K562 (cell line): ENCODE results near the gene CNTNAP4. TPM values are rescaled to one million over a fixed set of nuclear protein-coding genes. Genes with fewer than 3 reads are reported as not detected.

ENCODE experiments used
- ATAC-seq: fragments of 200-7000 bp; cut with Tn5 transposase; 3 replicates; pipeline ENCODE4 v1.9.1; 2020; ENCODE audit warnings: moderate library complexity
- BruUV-seq: library from RNA; stranded (reverse); fragments of 400-500 nt; replicated peaks from 2 replicates; lab custom pipeline; 2021; lab: Mats Ljungman, UMichigan
- CTCF ChIA-PET: fragments of 300-600 bp; formaldehyde crosslinking; extraction: SDS; loops from one replicate; lab custom pipeline; 2021; ENCODE audit warnings: low intra/inter-chr PET ratio; lab: Yijun Ruan, JAX
- POLR2A ChIA-PET: fragments of 300-600, 350-650 bp; sonication (Branson Sonifier 250); formaldehyde crosslinking; extraction: SDS; loops from one replicate; lab custom pipeline; 2021; ENCODE audit warnings: antibody characterized with exemption, inconsistent platforms; lab: Yijun Ruan, JAX
- DNase-seq, 4 experiments: peaks; one replicate each; pipeline versions ENCODE4 v3.0.0 to v3.0.0-alpha.2; 2011 to 2018; ENCODE audit warnings: low spot score in 3 of 4, mixed read lengths in 3 of 4; ENCODE audit errors: extremely low read depth in 1 of 4
- FAIRE-seq: peaks from 2 replicates; lab custom pipeline; 2011; peaks lifted over from hg19 to GRCh38; lab: Jason Lieb, UNC
- H2AFZ ChIP-seq: 2 replicates; pipeline ENCODE4 v1.6.0; 2011; ENCODE audit warnings: low read depth, low read length, control low read depth, inconsistent platforms
- H3K27ac ChIP-seq: fragments of 200-600 bp; 3 replicates; pipeline ENCODE4 v1.8.0; 2011; ENCODE audit warnings: low read depth, mild to moderate bottlenecking, control low read depth, inconsistent platforms, low read length, moderate library complexity, mixed read lengths; ENCODE audit errors: extremely low read depth
- H3K27me3 ChIP-seq, 2 experiments: fragments of 300-600 bp in 1 of 2; 2 replicates in 1 of 2; 3 replicates in 1 of 2; pipeline versions ENCODE4 v1.6.0 to v1.8.0; 2011; ENCODE audit warnings: inconsistent platforms in 2 of 2, low read length in 2 of 2, mild to moderate bottlenecking in 1 of 2, mixed read lengths in 1 of 2, moderate library complexity in 1 of 2; ENCODE audit not compliant: control insufficient read depth in 2 of 2, insufficient read depth in 2 of 2
- H3K36me3 ChIP-seq: fragments of 300-600 bp; 3 replicates; pipeline ENCODE4 v1.8.0; 2011; ENCODE audit warnings: mild to moderate bottlenecking, low read length, inconsistent platforms; ENCODE audit not compliant: control insufficient read depth, insufficient read depth
- H3K4me1 ChIP-seq, 2 experiments: fragments of 200-600 bp in 1 of 2; replicated peaks in 1 of 2; 2 replicates in 1 of 2; 3 replicates in 1 of 2; pipeline versions ENCODE4 v1.5.1 to v1.8.0; 2011; ENCODE audit warnings: inconsistent platforms in 2 of 2, low read length in 2 of 2, mild to moderate bottlenecking in 1 of 2, mixed read lengths in 1 of 2, moderate library complexity in 1 of 2; ENCODE audit not compliant: control insufficient read depth in 2 of 2, insufficient read depth in 2 of 2
- H3K4me2 ChIP-seq: 2 replicates; pipeline ENCODE4 v1.6.1; 2011; ENCODE audit warnings: low read length, control low read depth, inconsistent platforms, mixed read lengths; ENCODE audit not compliant: insufficient read depth
- H3K4me3 ChIP-seq: fragments of 200-600 bp; sonication (generic), shearing (Covaris generic); 2 replicates; pipeline ENCODE4 v1.5.1; 2016; ENCODE audit warnings: control low read depth, inconsistent platforms
- H3K79me2 ChIP-seq: fragments of 200-600 bp; 3 replicates; pipeline ENCODE4 v1.8.0; 2011; ENCODE audit warnings: low read length, inconsistent platforms; ENCODE audit not compliant: control insufficient read depth, insufficient read depth
- H3K9ac ChIP-seq, 2 experiments: 2 replicates each; pipeline versions ENCODE4 v1.6.0 to v1.6.1; 2011; ENCODE audit warnings: low read depth in 2 of 2, low read length in 2 of 2, control low read depth in 1 of 2, inconsistent platforms in 1 of 2, mild to moderate bottlenecking in 1 of 2, mixed read lengths in 1 of 2; ENCODE audit not compliant: insufficient read depth in 1 of 2
- H3K9me1 ChIP-seq: one replicate; pipeline ENCODE4 v1.6.0; 2011; ENCODE audit warnings: inconsistent platforms, mild to moderate bottlenecking, low read length, moderate library complexity; ENCODE audit not compliant: control insufficient read depth, insufficient read depth
- H3K9me3 ChIP-seq: replicated peaks from 2 replicates; pipeline ENCODE4 v1.5.1; 2011; ENCODE audit warnings: low read depth, low read length, inconsistent platforms; ENCODE audit not compliant: control insufficient read depth, insufficient read depth
- H4K20me1 ChIP-seq: replicated peaks from 2 replicates; pipeline ENCODE4 v1.6.1; 2011; ENCODE audit warnings: low read length, inconsistent platforms, mixed read lengths; ENCODE audit not compliant: control insufficient read depth, insufficient read depth
- AFF1 ChIP-seq, 2 experiments: fragments of 450-650 bp; IDR thresholded peaks; 2 replicates each; pipeline ENCODE4 v1.6.1; 2018; ENCODE audit warnings: mild to moderate bottlenecking in 2 of 2, low read depth in 1 of 2; ENCODE audit not compliant: partially characterized antibody in 2 of 2
- CEBPG ChIP-seq, 3 experiments: fragments of 200-800 bp in 1 of 3; sonication (Bioruptor generic) in 1 of 3; sonication (generic) in 1 of 3; formaldehyde crosslinking in 1 of 3; IDR thresholded peaks in 2 of 3; conservative IDR thresholded peaks in 1 of 3; 2 replicates each; pipeline versions ENCODE4 v1.6.1 to v1.8.0; 2016 to 2022; ENCODE audit warnings: missing compliant biosample characterization in 2 of 3, missing genetic modification characterization in 2 of 3, mild to moderate bottlenecking in 1 of 3, missing genetic modification reagents in 1 of 3
- FOXA1 ChIP-seq: fragments of 450-650 bp; IDR thresholded peaks from 2 replicates; pipeline ENCODE4 v1.6.1; 2016; ENCODE audit warnings: mild to moderate bottlenecking, borderline replicate concordance
- IRF9 ChIP-seq: fragments of 450-650 bp; IDR thresholded peaks from 2 replicates; pipeline ENCODE4 v1.6.1; 2016; ENCODE audit warnings: missing biosample characterization, missing genetic modification characterization
- RAD21 ChIP-seq, 2 experiments: fragments of 250-450 bp in 1 of 2; fragments of 450-650 bp in 1 of 2; sonication (Bioruptor Pico) in 1 of 2; formaldehyde crosslinking in 1 of 2; IDR thresholded peaks in 1 of 2; conservative IDR thresholded peaks in 1 of 2; 2 replicates each; pipeline versions ENCODE4 v1.4.0 to v1.8.0; 2020 to 2022; ENCODE audit warnings: mild to moderate bottlenecking in 2 of 2, moderate library complexity in 1 of 2
- SMARCB1 ChIP-seq: IDR thresholded peaks from 2 replicates; pipeline ENCODE4 v1.6.1; 2011; ENCODE audit warnings: improper control_type of control experiment, low read depth; ENCODE audit not compliant: insufficient read length
- XRCC3 ChIP-seq: fragments of 450-650 bp; IDR thresholded peaks from 2 replicates; pipeline ENCODE4 v1.6.1; 2017; ENCODE audit warnings: mild to moderate bottlenecking, moderate library complexity
- in situ Hi-C: fragments of 300-500 bp; cut with MboI; formaldehyde crosslinking; loops from 4 replicates; pipeline ENCODE4 v1.15.0; 2018; ENCODE audit warnings: inconsistent platforms, mixed read lengths
- intact Hi-C: fragments of 100-400 bp; cut with micrococcal nuclease; formaldehyde crosslinking; loops from 2 replicates; pipeline ENCODE4 v1.14.2; 2022
- polyA plus RNA-seq, 8 experiments: library from polyadenylated mRNA; depleted of rRNA in 4 of 8; stranded (reverse) in 5 of 8; unstranded in 3 of 8; fragments of >200 nt; fragmentation: Nextera tagmentation in 2 of 8; fragmentation: Illumina TruSeq in 1 of 8; extraction: Ambion mirVana in 2 of 8; extraction: Trizol in 1 of 8; gene quantifications; 2 replicates each; pipeline versions ENCODE4 v1.2.1 to v1.2.3, GENCODE V29; 2011 to 2014; ENCODE audit warnings: inconsistent platforms in 1 of 8, missing spikeins in 1 of 8
- total RNA-seq, 7 experiments: library from RNA; depleted of rRNA in 6 of 7; stranded (reverse); fragments of >200 nt in 6 of 7; fragmentation: Illumina TruSeq in 2 of 7; extraction: Trizol in 2 of 7; gene quantifications; 2 replicates each; pipeline versions ENCODE4 v1.2.1 to v1.2.3, GENCODE V29; 2011 to 2021; ENCODE audit warnings: low replicate concordance in 1 of 7
- TF ChIP-seq, protein P1 (sequence below): sonication (generic); formaldehyde crosslinking; IDR thresholded peaks from 2 replicates; pipeline ENCODE4 v1.8.0; 2022; ENCODE audit warnings: missing genetic modification reagents, mild to moderate bottlenecking, borderline replicate concordance
- TF ChIP-seq, protein P2 (sequence below), 3 experiments: IDR thresholded peaks in 2 of 3; conservative IDR thresholded peaks in 1 of 3; 2 replicates each; pipeline ENCODE4 v1.5.1; 2011 to 2012; ENCODE audit warnings: low read length in 3 of 3, mild to moderate bottlenecking in 3 of 3, control low read depth in 2 of 3, improper control_type of control experiment in 1 of 3, inconsistent platforms in 1 of 3, low read depth in 1 of 3, mixed read lengths in 1 of 3, moderate library complexity in 1 of 3; ENCODE audit not compliant: insufficient read depth in 2 of 3

CNTNAP4 gene
- total and polyA plus RNA-seq, 9 of the 15 experiments (the other 6 are each of a cell fraction or from before 2014, with no cell fraction given), result not detected

DNA sequence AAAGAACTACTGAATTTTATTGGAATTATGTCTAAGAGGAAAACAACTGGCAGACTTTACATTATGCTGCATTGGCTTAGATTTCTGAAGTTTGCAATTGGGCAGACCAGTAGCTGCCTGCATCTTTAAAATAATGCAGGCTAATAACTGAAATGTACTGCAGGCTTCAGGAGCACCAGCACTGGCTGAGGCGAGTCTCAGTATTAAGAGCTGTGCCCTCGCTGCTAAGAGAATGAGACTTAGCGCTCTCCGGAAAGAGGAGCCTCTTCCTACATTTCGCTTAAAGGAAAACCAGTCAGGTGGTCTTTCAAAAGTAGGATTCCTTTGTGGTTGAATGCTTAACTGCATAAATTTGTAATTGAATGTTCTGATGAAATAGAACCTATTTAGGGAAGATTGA lies 885 bp downstream of the CNTNAP4 start (continued):
- TF ChIP-seq AFF1 (IDR thresholded peaks at IDR 0.05; ENCODE audit: low read depth in 1 of 2, partially characterized antibody in 2 of 2), result no peak
- no peak for TF ChIP-seq SMARCB1
- TF ChIP-seq, protein P1, sequence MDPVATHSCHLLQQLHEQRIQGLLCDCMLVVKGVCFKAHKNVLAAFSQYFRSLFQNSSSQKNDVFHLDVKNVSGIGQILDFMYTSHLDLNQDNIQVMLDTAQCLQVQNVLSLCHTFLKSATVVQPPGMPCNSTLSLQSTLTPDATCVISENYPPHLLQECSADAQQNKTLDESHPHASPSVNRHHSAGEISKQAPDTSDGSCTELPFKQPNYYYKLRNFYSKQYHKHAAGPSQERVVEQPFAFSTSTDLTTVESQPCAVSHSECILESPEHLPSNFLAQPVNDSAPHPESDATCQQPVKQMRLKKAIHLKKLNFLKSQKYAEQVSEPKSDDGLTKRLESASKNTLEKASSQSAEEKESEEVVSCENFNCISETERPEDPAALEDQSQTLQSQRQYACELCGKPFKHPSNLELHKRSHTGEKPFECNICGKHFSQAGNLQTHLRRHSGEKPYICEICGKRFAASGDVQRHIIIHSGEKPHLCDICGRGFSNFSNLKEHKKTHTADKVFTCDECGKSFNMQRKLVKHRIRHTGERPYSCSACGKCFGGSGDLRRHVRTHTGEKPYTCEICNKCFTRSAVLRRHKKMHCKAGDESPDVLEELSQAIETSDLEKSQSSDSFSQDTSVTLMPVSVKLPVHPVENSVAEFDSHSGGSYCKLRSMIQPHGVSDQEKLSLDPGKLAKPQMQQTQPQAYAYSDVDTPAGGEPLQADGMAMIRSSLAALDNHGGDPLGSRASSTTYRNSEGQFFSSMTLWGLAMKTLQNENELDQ (CRISPR knock-in tag), result no peak
- TF ChIP-seq, all 486 proteins: peak for 0

- H3K4me2 ChIP-seq, result no peak overlapping the region
- ChIA-PET POLR2A (no interaction called here), CTCF (no interaction called here)
- H3K27me3 ChIP-seq, result no peaks in the 10 kb centered on the region
- no peaks in the 10 kb centered on the region for H4K20me1 ChIP-seq
- no TSS peak for BruUV-seq
- H3K9ac ChIP-seq, result no peak overlapping the region
- no peak overlapping the region for H3K27ac ChIP-seq
- in situ Hi-C loops (no loop called here), intact Hi-C loops (no loop called here)
- no peak overlapping the region for H3K4me3 ChIP-seq
- no peaks in the 10 kb centered on the region for H3K9me3 ChIP-seq
- no peaks in the 10 kb centered on the region for H3K36me3 ChIP-seq
- no peak for ATAC-seq
- no peak for DNase-seq
- H3K9me1 ChIP-seq, result no peaks in the 10 kb centered on the region
- no peaks in the 10 kb centered on the region for H3K4me1 ChIP-seq
- H2AFZ ChIP-seq, result no peak overlapping the region
- no peaks in the 10 kb centered on the region for H3K79me2 ChIP-seq
- no peak for FAIRE-seq
- TF ChIP-seq XRCC3, result no peak
- TF ChIP-seq RAD21 (CRISPR knock-in tag; conservative IDR thresholded peaks at IDR 0.05 in 1 of 2, IDR thresholded peaks at IDR 0.05 in 1 of 2), result peak; percentile 24 to 46; a peak in 2 of 4 replicates
- no peak for TF ChIP-seq CEBPG (CRISPR knock-in tag; IDR thresholded peaks at IDR 0.05)
- TF ChIP-seq CEBPG (tag; conservative IDR thresholded peaks at IDR 0.05 in 1 of 2, IDR thresholded peaks at IDR 0.05 in 1 of 2), result peak in 1 of 2 experiments; percentile 47; a peak in 1 of 4 replicates
- TF ChIP-seq, protein P2, sequence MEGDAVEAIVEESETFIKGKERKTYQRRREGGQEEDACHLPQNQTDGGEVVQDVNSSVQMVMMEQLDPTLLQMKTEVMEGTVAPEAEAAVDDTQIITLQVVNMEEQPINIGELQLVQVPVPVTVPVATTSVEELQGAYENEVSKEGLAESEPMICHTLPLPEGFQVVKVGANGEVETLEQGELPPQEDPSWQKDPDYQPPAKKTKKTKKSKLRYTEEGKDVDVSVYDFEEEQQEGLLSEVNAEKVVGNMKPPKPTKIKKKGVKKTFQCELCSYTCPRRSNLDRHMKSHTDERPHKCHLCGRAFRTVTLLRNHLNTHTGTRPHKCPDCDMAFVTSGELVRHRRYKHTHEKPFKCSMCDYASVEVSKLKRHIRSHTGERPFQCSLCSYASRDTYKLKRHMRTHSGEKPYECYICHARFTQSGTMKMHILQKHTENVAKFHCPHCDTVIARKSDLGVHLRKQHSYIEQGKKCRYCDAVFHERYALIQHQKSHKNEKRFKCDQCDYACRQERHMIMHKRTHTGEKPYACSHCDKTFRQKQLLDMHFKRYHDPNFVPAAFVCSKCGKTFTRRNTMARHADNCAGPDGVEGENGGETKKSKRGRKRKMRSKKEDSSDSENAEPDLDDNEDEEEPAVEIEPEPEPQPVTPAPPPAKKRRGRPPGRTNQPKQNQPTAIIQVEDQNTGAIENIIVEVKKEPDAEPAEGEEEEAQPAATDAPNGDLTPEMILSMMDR (IDR thresholded peaks at IDR 0.05 in 2 of 3, conservative IDR thresholded peaks at IDR 0.05 in 1 of 3; ENCODE audit: insufficient read depth in 2 of 3, low read depth in 1 of 3, low read length in 3 of 3), result peak in 1 of 3 experiments; percentile 7; a peak in 1 of 6 replicates
- TF ChIP-seq IRF9, result no peak
- no peak for TF ChIP-seq FOXA1
These were observed 1.8 kb downstream of the CNTNAP4 start for GRCh38 chr16:76278980-76279379.
